Left hindlimb (tissue), 1 donor: ENCODE measurements around the gene TTYH1.
A peak's percentile ranks its signal among the peaks of the same experiment; 100 is the strongest.

Source experiments
- DNase-seq: peaks from one replicate; pipeline ENCODE4 v3.0.0-alpha.2; 2018

Gene TTYH1

DNA sequence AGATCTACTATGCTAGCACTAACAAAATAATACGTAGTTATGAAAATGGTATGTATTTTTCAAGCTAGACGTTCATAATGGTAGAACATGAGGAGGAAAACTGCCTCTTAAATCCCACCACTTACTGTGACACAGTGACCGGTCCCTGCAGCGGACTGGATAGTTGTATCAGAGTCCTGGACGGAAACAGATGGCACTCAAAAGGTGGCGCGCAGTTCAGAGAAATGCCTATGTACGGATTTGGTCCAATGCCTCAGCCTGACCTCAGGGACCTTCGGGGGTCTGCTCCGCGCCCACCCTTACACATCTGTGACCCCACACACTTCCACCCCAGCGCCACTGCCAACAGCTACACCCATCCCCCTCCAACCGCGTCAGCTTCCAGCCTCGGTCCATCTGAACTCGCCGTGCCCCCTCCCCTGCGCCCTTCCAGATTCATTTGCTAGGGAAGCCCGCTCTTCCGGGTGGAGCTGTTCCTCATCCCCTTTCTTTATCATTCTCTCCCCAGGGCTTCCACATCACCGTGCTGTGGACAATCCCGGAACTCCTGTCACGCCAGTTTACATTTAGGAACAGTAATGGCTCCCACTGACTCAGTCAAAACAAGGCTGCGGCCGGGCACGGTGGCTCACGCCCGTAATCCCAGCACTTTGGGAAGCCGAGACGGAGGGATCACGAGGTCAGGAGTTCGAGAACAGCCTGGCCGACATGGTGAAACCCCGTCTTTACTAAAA lies 32.9 kb downstream of the TTYH1 start:
- DNase-seq, result peak; percentile 85

DNA sequence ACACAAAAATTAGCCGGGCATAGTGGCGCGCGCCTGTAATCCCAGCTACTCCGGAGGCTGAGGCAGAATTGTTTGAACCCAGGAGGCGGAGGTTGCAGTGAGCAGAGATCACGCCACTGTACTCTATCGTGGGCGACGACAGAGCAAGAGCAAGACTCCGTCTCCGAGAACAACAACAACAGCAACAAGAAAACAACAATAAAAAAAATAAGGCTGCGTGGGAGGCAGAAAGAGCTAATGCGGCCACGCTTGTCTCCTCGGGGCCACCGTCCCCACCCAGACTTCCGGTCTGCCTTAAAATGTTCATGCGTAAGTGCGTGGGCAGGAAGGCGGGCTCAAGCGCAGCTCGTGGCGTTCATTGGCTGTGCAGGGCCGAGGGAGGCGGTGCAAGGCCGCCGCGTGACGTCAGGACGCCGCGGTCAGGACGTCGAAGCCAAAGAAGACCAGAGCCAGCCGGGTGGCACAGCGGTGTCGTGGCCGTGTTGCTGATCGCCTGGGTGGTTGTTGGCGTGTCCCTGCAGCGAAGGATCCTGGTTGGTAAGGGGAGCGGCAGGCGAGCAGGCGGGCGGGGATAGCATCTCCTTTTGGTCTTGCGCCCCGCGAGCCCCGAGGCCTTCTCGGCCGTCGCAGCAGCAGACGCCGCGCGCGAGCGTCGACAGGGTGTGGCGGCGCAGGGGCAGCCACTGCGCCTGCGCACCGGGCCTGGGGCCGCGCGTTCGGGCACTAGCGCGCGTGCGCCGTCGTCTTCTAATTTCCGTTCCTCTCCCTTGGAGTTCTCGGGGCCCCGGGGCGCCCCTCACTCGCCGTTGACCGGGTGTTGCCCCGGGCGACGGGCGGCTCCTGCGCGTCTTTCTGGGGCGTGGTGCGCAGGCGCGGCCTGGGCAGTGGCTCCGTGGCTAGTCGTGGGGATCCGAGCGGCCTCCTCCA lies 33.8 kb downstream of the TTYH1 start, which contains the start of gene LENG8:
LENG8 (plus strand) TSS at position 426 of the 927 bp plus-strand sequence. CDS start 2,146 bp downstream, outside the sequence.
- peak; percentile 98 for DNase-seq

DNA sequence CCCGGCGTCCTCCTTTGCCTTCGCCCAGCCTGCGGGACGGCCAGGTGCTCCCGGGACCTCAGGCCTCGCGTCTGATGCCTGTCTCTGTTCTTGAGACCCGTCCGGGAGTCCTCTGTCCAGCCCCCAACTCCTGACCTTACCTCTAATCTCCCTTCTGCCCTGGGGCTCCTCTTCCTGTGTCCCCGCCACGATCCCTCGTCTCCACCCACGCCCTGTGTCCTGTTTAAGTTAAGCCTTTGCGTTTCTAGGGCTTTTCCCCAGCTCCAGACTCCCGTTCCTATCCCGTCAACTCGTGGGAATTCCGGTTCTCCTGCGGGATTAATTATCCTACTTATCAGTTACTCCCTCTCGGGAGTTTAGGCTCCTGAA lies 34.4 kb downstream of the TTYH1 start:
- DNase-seq, result no peak

DNA sequence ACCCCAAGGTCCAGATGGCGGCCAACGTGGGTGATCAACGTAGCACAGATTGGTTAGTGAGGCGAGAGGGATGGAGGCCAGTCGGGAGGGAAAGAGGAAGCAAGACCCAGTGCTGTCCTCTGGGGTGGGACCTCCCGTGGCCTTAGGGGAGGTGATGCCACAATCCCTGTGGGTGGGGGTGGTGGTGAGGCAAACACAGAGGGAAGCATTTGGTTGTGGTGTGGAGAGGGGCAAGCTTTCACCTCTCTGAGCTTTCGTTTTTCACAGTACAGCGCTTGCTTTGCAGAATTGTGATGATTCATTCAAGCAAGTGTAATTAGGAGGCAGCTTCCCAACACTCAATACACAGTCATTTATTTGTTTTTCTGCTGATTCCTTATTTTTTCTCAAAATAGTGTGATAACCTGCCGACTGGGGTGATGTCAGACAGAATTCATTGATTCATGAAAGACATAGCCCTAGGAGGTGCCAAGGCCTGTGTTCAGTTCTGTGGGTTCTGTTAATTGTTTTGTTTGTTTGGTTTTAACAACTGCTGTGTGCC lies 36.1 kb downstream of the TTYH1 start:
- DNase-seq, result no peak

DNA sequence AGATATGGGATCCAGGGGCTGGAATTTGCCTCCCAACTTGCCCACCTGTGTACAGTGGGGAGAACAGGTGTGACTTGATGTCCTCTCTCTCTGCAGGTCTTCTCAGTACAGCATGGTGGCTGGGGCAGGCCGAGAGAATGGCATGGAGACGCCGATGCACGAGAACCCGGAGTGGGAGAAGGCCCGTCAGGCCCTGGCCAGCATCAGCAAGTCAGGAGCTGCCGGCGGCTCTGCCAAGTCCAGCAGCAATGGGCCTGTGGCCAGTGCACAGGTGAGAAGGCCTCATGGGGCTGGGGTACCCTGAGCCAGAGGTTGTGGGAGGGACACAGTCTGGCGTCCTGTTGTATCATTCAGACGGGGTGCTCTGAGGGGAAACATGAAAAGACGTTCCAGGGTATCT lies 36.7 kb downstream of the TTYH1 start:
- no peak for DNase-seq

DNA sequence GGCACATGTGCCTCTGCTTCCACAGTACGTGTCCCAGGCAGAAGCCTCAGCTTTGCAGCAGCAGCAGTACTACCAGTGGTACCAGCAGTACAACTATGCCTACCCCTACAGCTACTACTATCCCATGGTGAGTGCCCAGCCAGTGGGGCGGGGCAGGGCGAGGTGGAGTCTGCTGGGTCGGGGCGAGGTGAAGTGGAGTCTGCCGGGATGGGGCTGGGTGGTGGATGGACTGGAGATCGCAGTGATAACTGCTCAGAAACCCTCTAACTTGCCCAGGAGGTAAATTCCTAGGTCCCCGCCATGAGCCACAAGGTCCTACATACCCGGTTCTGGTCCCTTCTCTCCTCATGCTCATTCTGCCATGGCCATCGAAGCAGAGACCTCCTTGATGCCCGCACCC lies 37.4 kb downstream of the TTYH1 start:
- DNase-seq, result no peak

DNA sequence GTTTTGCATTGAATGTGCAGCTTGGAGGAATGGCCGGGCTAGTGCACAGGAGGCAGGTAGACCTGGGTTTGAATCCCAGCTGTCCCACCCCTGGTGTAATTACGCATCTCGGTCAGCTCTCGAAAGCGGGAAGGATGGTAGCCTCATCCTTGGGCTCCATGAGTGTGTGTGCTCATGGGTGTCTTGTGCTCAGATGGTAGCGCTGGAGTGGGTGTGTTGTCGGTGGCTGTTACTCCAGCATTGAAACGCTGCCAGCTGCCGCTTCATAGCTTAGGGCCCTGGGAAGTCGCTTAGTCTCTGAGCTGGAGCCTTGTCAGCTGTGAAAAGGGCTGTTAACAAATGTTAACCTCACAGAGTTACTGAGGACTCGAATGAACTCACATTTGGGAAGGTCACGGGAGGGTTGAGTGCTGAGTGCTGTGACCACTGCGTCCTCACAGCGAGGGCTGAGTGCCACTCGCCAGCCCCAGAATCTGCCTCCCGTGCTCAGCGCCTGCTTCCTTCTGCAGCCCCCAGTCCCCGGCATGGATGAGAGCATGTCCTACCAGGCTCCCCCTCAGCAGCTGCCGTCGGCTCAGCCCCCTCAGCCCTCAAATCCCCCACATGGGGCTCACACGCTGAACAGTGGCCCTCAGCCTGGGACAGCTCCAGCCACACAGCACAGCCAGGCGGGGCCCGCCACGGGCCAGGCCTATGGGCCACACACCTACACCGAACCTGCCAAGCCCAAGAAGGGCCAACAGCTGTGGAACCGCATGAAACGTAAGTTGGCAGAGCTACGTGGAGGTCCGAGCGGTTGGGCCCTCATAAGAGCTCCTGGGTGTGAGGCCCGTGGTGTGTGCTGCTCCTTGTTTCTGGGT lies 38.9 kb downstream of the TTYH1 start:
- DNase-seq, result no peak

DNA sequence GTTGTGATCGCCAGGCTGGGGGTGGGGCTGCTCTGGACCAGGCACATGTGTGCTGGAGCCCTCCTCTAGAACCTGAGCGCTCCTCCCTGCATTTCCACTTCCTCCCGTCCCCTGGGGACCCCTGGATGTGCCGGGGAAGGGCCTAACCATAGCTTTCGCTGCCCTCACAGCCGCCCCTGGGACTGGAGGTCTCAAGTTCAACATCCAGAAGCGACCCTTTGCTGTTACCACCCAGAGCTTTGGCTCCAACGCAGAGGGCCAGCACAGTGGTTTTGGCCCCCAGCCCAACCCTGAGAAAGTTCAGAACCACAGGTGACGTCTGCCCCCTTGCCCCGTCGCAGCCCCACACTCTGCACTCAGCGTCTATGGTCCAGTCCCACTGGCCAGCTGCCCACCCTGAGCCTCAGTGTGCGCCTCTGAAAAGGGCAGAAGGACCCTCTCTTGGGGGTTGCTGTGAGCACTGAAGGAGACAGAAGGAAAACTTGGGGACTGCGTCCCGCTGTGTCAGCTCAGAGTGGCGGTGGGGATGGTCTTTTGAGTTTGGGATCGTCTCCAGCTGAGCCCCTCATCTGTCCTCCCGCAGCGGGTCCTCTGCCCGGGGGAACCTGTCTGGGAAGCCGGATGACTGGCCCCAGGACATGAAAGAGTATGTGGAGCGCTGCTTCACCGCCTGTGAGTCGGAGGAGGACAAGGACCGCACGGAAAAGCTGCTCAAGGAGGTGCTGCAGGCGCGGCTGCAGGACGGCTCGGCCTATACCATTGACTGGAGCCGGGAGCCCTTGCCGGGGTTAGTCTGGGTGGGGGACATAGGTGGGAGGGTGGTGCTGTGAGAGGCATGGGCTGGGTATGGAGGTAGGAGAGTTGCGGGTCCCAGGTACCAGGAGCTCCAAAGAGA lies 39.8 kb downstream of the TTYH1 start:
- DNase-seq, result no peak

DNA sequence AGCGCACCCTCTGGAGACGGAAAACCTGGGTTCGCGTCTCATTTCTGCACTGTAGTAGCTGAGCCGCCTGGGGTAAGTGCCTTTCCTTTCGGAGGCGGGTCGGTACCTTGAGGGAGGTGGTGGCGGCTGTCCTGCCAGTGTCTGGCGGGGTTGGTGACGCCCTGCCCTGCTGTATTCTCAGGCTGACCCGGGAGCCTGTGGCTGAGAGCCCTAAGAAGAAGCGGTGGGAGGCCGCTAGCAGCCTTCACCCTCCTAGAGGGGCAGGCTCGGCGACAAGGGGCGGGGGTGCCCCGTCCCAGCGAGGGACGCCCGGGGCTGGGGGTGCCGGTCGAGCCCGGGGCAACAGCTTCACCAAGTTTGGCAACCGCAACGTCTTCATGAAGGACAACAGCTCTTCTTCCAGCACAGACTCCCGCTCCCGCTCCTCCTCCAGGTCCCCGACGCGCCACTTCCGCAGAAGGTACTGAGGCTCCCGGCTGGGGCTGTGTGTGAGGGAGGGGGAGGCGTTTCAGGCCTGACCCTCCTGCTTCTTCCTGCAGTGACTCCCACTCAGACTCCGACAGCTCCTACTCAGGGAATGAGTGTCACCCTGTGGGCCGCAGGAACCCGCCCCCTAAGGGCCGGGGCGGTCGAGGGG lies 40.6 kb downstream of the TTYH1 start:
- no peak for DNase-seq

DNA sequence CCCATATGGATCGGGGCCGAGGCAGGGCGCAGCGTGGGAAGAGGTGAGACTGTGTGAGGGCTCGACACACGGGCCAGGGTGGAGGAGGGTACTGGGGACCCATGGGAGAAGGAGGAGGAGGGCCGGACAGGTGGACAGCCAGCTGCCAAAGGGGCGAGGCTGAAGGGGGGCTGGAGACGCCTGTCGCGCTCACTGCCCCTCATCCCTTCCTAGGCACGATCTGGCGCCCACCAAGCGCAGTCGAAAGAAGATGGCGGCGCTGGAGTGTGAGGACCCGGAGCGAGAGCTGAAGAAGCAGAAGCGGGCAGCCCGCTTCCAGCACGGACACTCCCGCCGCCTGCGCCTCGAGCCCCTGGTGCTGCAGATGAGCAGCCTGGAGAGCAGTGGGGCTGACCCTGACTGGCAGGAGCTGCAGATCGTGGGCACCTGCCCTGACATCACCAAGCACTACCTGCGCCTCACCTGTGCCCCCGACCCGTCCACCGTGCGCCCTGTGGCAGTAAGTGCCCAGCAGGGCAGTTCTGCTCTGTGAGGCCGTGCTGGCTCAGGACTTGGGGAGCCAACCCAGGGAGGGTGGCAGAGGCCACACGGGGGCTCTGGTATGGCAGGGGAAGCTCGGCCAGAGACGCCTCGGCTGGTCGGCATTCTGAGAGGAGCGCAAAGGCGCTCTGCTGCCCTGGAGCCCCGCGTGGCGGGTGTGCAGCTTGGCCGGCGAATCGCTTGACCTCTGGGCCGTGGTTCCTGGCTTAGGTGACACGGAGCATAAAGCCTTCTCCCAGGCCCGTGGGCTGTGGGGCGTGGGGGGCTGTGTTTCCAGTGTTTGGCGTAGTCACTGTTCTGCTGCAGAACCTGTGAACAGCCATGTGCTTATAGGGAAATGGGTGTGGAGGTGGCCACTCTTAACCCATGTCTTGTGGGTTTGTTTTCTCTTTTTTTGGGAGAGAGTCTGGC lies 41.4 kb downstream of the TTYH1 start:
- no peak for DNase-seq

DNA sequence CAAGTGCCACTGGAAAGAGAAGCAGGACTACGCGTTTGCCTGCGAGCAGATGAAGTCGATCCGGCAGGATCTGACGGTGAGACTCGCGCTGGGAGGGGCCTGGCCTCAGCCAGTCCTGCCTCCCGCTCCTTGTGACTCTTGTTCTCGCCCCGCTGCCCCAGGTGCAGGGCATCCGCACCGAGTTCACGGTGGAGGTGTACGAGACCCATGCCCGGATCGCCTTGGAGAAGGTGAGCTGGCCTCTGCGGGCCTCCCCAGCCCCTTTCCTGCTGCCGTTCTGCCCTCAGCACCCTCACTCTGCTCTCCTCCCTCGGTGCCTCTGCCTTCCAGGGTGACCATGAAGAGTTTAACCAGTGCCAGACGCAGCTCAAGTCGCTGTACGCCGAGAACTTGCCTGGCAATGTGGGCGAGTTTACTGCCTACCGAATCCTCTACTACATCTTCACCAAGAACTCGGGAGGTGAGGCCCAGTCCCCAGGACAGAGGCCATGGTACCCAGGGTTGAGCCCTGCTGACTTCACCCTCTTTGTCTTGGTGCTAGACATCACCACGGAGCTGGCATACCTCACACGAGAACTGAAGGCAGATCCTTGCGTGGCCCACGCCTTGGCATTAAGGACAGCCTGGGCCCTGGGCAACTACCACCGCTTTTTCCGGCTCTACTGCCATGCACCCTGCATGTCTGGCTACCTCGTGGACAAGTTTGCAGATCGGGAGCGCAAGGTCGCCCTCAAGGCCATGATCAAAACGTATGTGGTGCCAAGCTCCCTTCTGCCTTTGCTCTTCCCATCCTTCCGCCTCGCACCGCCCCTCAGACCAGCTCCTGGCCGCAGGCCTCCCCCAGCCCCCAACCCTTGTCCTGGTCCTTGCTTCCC lies 42.7 kb downstream of the TTYH1 start:
- no peak for DNase-seq

DNA sequence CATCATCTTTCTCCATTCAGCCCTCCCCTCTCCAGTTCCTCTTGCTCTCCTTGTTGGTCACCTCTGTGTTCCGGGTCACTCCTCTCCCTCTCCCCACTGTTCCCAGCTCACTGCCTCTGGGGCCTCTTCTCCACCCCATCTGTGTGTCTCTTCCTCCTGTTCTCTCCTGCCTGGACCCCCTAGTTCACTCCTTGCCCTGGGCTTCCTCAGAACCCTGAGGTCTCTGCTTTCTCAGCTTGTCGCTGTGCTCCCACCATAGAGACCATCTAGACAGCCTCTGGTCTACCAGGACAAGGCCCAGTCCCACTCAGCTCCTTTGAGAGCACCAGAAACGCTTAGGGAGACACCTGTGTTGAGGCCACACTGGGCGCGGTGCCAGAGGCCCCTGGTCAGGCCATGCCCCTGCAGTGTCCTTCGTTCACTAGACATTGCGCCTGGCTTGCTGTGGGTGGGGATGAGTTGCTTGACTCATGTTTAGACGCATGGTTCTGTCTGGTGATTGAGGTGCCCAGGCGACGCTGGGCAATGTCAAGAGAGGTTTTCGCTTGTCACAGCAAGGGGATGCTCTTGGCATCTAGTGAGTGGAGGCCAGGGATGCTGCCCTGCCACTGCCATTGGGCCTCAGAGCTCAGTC lies 43.5 kb downstream of the TTYH1 start:
- peak; percentile 38 for DNase-seq

DNA sequence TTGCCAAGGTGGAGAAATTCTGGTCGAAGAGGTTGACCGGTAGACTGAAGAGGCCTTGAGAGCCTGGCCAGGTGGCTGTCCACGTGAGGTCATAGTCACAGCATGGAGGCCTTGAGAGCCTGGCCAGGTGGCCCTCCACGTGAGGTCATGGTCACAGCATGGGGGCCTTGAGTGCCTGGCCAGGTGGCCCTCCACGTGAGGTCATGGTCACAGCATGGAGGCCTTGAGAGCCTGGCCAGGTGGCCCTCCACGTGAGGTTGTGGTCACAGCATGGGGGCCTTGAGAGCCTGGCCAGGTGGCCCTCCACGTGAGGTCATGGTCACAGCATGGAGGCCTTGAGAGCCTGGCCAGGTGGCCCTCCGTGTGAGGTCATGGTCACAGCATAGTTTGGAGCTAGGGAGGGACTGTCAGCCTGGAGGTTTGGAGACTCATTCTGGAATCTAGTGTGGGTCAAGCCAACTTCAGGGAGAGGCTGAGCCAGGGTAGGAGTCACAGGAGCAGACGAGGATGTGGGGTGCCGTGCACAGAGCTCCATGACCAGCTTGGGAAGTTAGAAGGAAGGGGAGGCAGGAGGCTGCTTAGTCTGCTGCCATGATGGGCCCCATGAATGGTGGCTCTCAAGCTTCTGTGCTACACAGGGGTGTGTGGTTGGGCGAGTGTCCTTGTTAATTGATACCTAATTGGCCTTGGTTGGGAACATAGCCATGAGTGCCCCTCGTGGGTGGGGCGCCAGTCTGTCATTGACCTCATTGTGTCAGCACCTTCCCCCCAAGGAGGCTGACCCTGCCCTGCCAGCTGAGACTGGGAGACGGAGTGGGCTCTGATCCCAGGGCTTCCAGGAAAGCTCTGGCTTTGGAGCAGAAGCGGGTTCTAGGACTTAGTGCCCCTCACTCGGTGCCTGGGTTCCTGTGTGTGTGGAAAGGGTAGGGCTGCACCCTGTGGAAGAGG lies 44.3 kb downstream of the TTYH1 start:
- no peak for DNase-seq

DNA sequence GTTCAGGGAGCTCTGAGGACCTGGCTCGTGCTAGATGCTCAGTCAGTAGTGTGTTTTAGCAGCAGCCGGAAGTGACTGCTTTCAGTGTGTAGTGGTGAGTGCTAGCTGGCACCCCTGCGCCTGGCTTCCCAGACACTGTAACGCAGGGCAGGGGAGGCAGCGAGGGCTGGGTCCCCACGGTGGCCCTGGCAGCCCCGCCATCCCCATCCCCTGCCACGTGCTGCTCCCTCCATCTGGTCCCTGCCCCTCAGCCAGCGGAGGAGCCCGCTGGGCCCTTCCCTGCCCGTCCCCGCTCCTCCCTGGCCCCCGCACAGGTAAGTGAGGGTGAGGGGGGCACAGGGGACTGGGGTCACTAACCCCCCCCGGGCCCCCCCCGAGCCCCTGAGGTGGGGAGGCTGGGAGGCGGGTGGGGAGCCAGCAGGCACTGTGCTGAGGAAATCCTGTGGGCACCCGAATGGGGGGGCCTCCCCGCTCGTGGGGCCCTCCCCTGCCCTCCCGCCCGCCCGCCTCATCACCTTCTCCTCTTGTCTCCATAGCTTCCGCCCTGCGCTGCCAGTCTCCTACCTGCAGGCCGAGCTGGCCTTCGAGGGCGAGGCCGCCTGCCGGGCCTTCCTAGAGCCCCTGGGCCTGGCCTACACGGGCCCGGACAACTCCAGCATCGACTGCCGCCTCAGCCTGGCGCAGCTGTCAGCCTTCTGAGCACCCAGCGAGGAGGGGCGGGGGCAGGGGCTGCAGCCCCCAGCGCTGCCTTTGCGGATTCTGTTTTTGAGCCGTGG lies 45.2 kb downstream of the TTYH1 start:
- DNase-seq, result no peak

DNA sequence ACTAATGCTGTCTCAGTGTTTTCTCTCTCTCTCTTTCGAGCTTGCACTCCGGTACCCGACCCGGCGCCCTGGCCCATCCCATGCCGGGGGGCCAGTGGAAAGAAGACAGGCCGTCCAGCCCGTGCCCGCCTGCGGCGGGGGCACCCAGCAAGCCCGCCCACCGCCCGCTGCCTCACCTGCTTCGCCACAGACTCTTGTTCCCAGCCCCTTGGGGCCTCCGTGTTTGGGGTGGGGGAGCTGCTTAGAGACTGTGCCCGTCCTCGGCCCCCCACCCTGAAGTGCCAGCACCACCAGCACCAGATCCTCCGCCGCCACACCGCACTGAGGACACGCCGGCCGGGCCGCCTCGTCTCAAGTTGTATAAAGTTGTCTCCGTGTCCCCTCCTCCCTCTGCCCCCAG lies 45.9 kb downstream of the TTYH1 start:
- DNase-seq, result no peak

DNA sequence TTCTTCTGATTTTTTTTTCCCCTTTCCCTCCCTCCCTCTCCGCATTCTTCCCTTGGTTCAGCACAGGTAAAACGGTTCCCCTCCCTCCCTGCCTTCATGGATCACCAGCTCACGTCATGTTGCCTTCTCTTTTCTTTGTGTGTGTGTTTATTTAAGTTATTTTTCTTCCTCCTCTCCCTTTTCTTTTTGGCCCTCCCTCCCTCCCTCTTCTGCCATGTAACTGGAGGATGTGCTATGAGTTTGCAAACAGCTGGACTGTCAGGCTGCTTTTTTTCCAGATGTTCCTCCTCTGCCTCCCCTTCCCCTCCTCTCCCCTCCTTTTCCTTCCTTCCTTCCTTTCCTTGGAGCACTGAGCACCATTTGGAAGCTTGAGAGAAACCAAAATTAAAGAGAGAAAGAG lies 46.3 kb downstream of the TTYH1 start:
- DNase-seq, result no peak
